ENCODE measurements around the gene NGEF.

NGEF gene

DNA sequence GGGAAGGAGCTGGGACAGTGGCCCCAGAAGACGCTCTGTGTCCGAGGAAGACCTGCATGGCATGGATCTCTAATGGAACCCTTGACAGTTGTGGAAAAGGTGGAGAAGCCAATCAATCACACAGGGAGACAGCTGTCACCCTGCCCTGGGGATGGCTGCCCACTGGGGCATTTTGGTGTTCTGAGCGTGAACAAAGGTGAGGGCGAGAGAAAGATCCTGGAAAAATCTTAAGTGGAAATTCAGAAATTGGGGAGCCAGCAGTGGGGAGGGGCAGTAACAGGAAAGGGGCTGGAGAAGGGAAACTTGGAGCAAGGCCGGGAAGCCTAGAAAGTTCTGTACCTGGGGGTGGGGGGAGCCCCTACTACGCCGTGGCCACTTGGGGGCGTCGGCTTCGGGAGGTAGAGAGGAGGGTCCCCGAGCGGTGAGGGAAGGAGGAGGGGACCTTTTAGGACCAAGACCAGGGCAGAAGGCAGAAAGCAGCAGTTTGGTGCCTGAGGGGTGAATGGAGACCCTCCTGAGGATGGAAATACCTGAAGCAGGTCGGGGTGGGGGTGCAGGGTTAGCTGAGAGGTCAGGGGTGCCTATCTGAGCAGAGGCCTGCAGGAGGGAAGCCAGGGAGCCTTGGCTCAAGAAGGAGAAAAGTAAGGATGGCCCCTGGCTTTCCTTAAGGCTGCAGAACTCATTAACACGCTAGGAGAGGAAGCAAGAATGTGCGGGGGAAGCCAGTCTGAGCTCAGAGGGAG, 30.0 kb downstream of the NGEF start:
- DNase-seq (ENCODE audit: low spot score), result no peak
- TF ChIP-seq, protein P1, sequence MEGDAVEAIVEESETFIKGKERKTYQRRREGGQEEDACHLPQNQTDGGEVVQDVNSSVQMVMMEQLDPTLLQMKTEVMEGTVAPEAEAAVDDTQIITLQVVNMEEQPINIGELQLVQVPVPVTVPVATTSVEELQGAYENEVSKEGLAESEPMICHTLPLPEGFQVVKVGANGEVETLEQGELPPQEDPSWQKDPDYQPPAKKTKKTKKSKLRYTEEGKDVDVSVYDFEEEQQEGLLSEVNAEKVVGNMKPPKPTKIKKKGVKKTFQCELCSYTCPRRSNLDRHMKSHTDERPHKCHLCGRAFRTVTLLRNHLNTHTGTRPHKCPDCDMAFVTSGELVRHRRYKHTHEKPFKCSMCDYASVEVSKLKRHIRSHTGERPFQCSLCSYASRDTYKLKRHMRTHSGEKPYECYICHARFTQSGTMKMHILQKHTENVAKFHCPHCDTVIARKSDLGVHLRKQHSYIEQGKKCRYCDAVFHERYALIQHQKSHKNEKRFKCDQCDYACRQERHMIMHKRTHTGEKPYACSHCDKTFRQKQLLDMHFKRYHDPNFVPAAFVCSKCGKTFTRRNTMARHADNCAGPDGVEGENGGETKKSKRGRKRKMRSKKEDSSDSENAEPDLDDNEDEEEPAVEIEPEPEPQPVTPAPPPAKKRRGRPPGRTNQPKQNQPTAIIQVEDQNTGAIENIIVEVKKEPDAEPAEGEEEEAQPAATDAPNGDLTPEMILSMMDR (IDR thresholded peaks at IDR 0.05), result no peak

GRCh38 chr2:232981767-232982360, 31.2 kb downstream of the NGEF start:
- TF ChIP-seq, protein P1 (IDR thresholded peaks at IDR 0.05), result no peak
- no peak overlapping the region for H3K4me3 ChIP-seq
- H3K27ac ChIP-seq, result no peak overlapping the region
- peak; percentile 52 for DNase-seq (ENCODE audit: low spot score)

More for the DNA sequence above, 30.0 kb downstream of the NGEF start:
- no peak overlapping the region for H3K27ac ChIP-seq
- H3K4me3 ChIP-seq, result no peak overlapping the region

- TF ChIP-seq, protein P1 (IDR thresholded peaks at IDR 0.05), result no peak
- DNase-seq (ENCODE audit: low spot score), result no peak
- H3K27ac ChIP-seq, result no peak overlapping the region
- H3K4me3 ChIP-seq, result no peak overlapping the region
These were observed 31.7 kb downstream of the NGEF start for GRCh38 chr2:232981356-232981755.

DNA sequence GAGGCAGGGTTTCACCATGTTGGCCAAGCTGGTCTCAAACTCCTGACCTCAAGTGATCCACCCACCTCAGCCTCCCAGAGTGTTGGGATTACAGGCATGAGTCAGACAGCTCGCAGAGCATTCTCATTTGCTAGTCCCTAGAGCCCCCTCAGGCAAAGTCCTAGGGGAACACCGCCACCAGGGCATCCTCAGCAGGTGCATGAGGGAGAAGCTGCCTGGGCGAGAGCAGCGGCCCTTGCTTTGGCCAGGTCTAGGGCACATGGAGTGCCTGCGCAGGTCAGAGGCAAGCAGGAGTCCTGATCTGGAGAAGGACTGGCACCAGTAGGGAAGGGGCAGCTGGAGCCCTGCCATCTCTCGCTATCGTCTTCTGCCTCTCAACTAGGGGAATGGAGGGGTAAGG, 32.4 kb downstream of the NGEF start:
- peak; percentile 47 for DNase-seq (ENCODE audit: low spot score)
- TF ChIP-seq, protein P1 (IDR thresholded peaks at IDR 0.05), result no peak

GRCh38 chr2:232979871-232980461, 33.1 kb downstream of the NGEF start:
- DNase-seq (ENCODE audit: low spot score), result no peak
- Histone ChIP-seq H3K4me3 (no peak overlapping the region), H3K27ac (no peak overlapping the region)
- TF ChIP-seq, protein P1 (IDR thresholded peaks at IDR 0.05), result no peak

More for the DNA sequence above, 32.4 kb downstream of the NGEF start:
- H3K4me3 ChIP-seq, result no peak overlapping the region
- no peak overlapping the region for H3K27ac ChIP-seq

- Histone ChIP-seq H3K4me3 (no peak overlapping the region), H3K27ac (no peak overlapping the region)
- DNase-seq (ENCODE audit: low spot score), result no peak
- TF ChIP-seq, protein P1 (IDR thresholded peaks at IDR 0.05), result no peak
These were observed 35.6 kb downstream of the NGEF start for GRCh38 chr2:232977438-232977971.

Data from coronary artery (tissue), 2 donors.